ENCODE data around the gene TRABD2B. TPM values are rescaled to one million over a fixed set of nuclear protein-coding genes. Genes with fewer than 3 reads are reported as not detected.
A peak's percentile ranks its signal among the peaks of the same experiment; 100 is the strongest.

TRABD2B gene
- total RNA-seq, 1 experiment from 2014 or later = 2.0 TPM

DNA sequence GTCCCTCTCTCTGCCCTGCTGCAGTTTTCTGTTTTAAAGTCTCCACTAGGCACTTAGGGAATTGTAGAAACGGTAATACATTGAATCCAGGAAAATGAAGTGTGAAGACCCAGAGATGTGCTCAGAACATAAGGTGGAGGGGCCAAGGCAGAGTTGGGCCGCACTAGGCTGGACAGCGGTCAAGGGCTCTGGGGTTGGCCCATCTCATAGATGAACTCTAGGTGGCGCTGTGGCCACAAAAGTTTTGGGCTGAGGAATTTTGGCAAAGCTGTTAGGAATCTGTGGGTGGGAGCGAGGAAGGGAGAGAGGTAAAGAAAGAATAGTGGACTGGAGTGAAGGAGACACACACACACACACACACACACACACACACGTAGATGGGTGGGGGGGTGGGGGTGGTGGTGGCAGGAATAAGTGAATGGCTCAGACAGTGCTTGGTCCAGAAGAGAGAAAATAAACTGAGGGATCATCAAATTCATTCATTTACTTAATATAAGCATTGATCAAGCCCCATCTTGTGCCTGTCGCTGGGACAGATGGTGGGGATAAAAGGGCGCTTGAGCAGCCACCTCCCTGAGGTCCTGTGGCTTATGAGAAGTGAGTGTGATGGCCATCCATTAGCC lies 258.5 kb downstream of the TRABD2B start:
- DNase-seq = peak; percentile 80
- H3K4me3 ChIP-seq (ENCODE audit: insufficient read depth, low read depth, low read length) = no peak overlapping the region
- H3K36me3 ChIP-seq (replicated peaks; ENCODE audit: control insufficient read depth, insufficient read depth, low read length) = no peaks in the 10 kb centered on the region
- no peaks in the 10 kb centered on the region; the same call in 1 of the 2 replicates for H3K27me3 ChIP-seq (ENCODE audit: control insufficient read depth, insufficient read depth, low read length)

GRCh38 chr1:47732489-47732888 lies 264.7 kb downstream of the TRABD2B start:
- peaks cover 6% of the 10 kb centered on the region; the same call in 1 of the 2 replicates for H3K27me3 ChIP-seq (ENCODE audit: control insufficient read depth, insufficient read depth, low read length)

DNA sequence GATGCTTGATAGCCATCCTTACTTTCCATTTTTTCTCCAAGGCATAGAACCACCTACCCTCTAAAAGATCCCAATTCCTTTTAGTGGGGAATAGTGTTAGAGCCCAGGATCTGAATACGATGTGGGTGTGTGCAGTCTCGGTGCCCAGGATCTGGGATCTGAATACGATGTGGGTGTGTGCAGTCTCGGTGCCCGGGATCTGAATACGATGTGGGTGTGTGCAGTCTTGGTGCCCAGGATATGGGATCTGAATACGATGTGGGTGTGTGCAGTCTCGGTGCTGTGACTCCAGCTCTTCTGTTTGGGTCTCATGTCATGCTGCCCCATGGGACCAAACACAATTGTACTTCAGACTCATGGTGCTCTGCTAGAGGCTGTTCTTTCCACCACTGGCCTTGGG lies 265.5 kb downstream of the TRABD2B start:
- H3K4me3 ChIP-seq (ENCODE audit: insufficient read depth, low read depth, low read length) = no peak overlapping the region
- peaks cover 6% of the 10 kb centered on the region; the same call in 1 of the 2 replicates for H3K27me3 ChIP-seq (ENCODE audit: control insufficient read depth, insufficient read depth, low read length)
- no peak for DNase-seq
- H3K36me3 ChIP-seq (replicated peaks; ENCODE audit: control insufficient read depth, insufficient read depth, low read length) = no peaks in the 10 kb centered on the region

More at GRCh38 chr1:47732489-47732888, 264.7 kb downstream of the TRABD2B start:
- H3K4me3 ChIP-seq (ENCODE audit: insufficient read depth, low read depth, low read length) = no peak overlapping the region
- no peak for DNase-seq
- H3K36me3 ChIP-seq (replicated peaks; ENCODE audit: control insufficient read depth, insufficient read depth, low read length) = no peaks in the 10 kb centered on the region

- no peak for DNase-seq
- H3K27me3 ChIP-seq (ENCODE audit: control insufficient read depth, insufficient read depth, low read length) = peaks cover 21% of the 10 kb centered on the region
Measured at GRCh38 chr1:47729685-47730084, 267.5 kb downstream of the TRABD2B start.

GRCh38 chr1:47727697-47728085 lies 269.5 kb downstream of the TRABD2B start:
- H3K4me3 ChIP-seq (ENCODE audit: insufficient read depth, low read depth, low read length) = no peak overlapping the region
- H3K27me3 ChIP-seq (ENCODE audit: control insufficient read depth, insufficient read depth, low read length) = peaks cover 41% of the 10 kb centered on the region
- no peaks in the 10 kb centered on the region for H3K36me3 ChIP-seq (replicated peaks; ENCODE audit: control insufficient read depth, insufficient read depth, low read length)
- DNase-seq = no peak

More at GRCh38 chr1:47729685-47730084, 267.5 kb downstream of the TRABD2B start:
- H3K36me3 ChIP-seq (replicated peaks; ENCODE audit: control insufficient read depth, insufficient read depth, low read length) = no peaks in the 10 kb centered on the region
- H3K4me3 ChIP-seq (ENCODE audit: insufficient read depth, low read depth, low read length) = no peak overlapping the region

DNA sequence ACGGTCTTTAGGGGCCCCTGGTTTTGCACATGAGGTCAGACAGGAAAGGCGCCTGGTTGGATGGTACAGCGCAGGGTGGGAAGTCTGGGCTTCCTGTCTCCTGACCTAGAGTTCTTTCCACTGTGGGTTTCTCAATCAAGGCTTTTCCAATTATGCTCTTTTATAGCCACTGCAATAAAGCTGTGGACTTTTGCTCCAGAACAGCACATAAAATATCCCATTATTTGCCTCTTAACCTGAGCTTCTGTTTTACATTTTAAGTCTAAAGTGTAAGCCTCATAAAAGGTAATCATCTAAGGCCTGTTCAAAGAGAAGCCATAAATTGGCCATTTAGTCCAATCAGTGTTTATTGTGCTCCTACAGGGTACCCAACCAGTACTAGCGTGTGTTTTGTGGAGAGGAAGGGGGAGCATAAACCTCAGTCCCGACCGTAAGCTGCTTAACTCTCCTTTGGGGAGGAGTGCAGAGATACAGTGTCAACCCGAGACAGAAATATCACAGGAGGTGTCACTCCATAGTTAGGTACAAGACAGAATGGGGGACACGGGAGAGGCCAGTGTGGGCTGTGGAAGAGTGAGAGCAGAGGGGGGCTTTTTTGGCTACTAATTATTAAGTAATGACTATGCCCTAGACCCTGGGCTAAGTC lies 270.0 kb downstream of the TRABD2B start:
- H3K27me3 ChIP-seq (ENCODE audit: control insufficient read depth, insufficient read depth, low read length) = peaks cover 43% of the 10 kb centered on the region
- no peaks in the 10 kb centered on the region for H3K36me3 ChIP-seq (replicated peaks; ENCODE audit: control insufficient read depth, insufficient read depth, low read length)
- DNase-seq = no peak
- H3K4me3 ChIP-seq (ENCODE audit: insufficient read depth, low read depth, low read length) = no peak overlapping the region

DNA sequence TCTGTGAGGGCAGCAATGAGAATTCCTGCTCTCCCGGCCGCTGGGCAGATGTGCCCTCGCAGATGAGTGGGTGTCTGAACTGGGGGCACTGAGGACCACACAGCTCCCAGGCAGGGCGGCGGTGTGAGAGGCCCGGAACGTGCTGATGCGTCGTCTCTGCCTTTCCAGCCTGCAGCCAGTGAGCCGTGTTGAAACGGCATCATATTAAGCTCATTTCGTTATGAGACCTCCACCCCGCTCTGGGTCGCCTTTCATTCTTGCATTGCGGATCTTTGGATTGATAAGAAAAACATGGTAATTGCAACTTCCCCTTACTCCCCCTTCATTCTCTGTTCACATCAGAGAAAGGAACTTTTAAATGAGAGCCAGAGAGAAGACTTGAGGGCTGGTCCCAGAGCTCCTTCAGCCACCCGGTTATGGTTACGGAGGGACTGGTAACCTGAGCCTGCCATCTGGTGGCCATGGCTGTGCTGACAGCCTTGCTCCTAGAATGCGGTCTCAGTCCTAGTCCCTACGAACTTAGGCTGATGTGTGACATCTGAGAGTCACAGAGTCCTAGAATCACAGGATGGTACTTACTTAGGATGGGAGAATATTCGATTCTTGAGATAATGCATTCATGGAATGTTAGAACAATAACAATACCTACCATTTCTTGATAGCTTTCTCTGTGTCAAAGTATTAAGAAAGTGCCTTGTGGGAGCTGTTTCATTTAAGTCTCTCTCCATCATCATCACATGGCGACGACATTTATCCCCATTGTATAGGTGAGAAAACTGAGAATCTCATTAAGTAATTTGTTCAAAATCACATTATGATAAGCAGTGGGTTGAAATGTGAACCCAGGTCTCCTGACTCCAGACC lies 271.0 kb downstream of the TRABD2B start:
- H3K36me3 ChIP-seq (replicated peaks; ENCODE audit: control insufficient read depth, insufficient read depth, low read length) = no peaks in the 10 kb centered on the region
- no peak overlapping the region for H3K4me3 ChIP-seq (ENCODE audit: insufficient read depth, low read depth, low read length)
- DNase-seq = peak; percentile 91
- H3K27me3 ChIP-seq (ENCODE audit: control insufficient read depth, insufficient read depth, low read length) = peaks cover 44% of the 10 kb centered on the region

DNA sequence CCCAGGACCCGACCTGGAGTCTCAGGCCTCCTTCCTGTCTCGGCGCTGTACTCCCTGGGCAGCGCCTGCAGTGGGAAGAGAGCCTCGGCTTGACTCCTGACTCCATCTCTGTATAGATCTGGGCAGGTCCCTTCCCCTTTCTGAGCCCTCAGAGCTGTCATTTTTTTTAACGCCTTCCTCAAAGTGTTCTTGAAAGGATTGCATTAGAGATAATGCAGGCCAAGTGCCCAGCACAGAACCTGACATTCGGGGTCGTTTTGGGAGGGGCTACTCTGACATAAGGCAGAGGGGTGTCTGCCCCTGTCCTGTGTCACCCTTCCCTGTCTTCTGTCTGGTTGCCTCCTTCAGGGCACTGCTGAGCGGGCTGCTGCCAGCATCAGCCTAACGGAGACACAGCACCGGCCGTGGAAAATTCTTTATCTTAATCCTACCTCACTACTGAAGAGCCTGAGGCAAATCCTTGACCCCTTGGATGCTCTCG lies 271.6 kb downstream of the TRABD2B start:
- DNase-seq = peak; percentile 55
- Histone ChIP-seq H3K27me3 (ENCODE audit: control insufficient read depth, insufficient read depth, low read length) (peaks cover 48% of the 10 kb centered on the region), H3K36me3 (replicated peaks; ENCODE audit: control insufficient read depth, insufficient read depth, low read length) (no peaks in the 10 kb centered on the region), H3K4me3 (ENCODE audit: insufficient read depth, low read depth, low read length) (peak overlapping the region; percentile 28; the same call in 1 of the 2 replicates)

DNA sequence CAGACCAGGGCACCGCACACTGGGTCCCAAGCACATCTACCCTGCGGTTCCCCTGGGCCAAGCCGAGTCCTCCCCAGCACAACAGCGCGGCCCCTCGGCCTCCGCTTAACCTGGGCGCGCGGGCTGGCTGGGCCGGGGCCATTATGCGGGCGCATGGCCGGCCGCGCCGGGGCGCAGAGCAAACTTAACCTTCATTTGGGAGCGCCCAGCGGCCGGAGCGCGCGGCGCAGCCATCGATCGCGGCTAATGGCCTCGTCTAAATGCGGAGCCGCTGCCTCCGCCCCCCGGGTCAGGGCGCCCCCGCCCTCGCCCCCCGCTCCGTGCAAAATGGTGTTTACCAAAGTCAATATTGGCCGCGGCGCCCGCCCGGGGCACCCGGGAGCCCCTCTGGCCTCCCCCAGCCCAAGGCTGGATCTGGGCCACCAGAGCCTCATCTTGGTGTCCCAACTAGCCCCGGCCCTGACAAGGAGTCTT lies 272.1 kb downstream of the TRABD2B start:
- DNase-seq = peak; percentile 93
- H3K4me3 ChIP-seq (ENCODE audit: insufficient read depth, low read depth, low read length) = peak overlapping the region; percentile 28
- no peaks in the 10 kb centered on the region for H3K36me3 ChIP-seq (replicated peaks; ENCODE audit: control insufficient read depth, insufficient read depth, low read length)
- peaks cover 48% of the 10 kb centered on the region for H3K27me3 ChIP-seq (ENCODE audit: control insufficient read depth, insufficient read depth, low read length)

- H3K4me3 ChIP-seq (ENCODE audit: insufficient read depth, low read depth, low read length) = peak overlapping the region; percentile 28
- peak; percentile 49 for DNase-seq
- no peaks in the 10 kb centered on the region for H3K36me3 ChIP-seq (replicated peaks; ENCODE audit: control insufficient read depth, insufficient read depth, low read length)
- H3K27me3 ChIP-seq (ENCODE audit: control insufficient read depth, insufficient read depth, low read length) = peaks cover 49% of the 10 kb centered on the region
Measured at GRCh38 chr1:47724432-47724999, 272.7 kb downstream of the TRABD2B start.

DNA sequence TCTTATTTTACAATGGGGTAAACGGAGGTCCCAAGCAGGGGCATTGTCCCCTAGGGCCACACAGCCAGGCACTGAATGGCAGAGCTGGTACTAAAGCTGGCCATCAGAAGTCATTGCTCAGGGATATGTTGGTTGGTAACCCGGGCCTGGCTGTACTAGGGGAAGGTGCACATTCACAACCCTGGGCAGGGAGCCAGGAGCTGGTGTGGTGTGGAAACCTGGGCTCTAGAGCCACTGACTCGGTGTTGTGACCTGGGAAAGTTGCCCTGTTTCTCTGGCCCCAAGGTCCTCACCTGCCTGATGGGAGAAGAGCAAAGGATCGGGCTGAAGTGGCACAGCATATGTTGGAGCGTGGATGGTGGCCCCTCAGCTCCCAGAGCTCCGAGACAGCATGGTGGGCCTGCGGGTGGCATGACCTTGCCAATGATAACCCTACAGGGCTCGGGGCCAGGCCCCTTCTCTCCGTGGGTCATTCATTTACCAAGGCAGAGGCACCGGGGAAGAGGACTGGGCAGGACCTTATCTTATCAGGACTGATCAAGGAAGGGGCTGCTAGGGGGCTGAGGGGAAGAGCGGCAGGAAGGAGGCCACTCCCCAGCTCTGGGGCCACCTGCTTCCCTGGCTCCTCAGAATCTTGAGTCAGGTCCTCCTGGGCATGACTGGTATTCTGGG lies 274.1 kb downstream of the TRABD2B start:
- Histone ChIP-seq H3K4me3 (ENCODE audit: insufficient read depth, low read depth, low read length) (no peak overlapping the region), H3K27me3 (ENCODE audit: control insufficient read depth, insufficient read depth, low read length) (peaks cover 51% of the 10 kb centered on the region), H3K36me3 (replicated peaks; ENCODE audit: control insufficient read depth, insufficient read depth, low read length) (no peaks in the 10 kb centered on the region)
- no peak for DNase-seq

- peaks cover 50% of the 10 kb centered on the region for H3K27me3 ChIP-seq (ENCODE audit: control insufficient read depth, insufficient read depth, low read length)
- no peak for DNase-seq
- H3K36me3 ChIP-seq (replicated peaks; ENCODE audit: control insufficient read depth, insufficient read depth, low read length) = no peaks in the 10 kb centered on the region
- no peak overlapping the region for H3K4me3 ChIP-seq (ENCODE audit: insufficient read depth, low read depth, low read length)
Measured at GRCh38 chr1:47722101-47722500, 275.1 kb downstream of the TRABD2B start.

GRCh38 chr1:47720111-47720510 lies 277.1 kb downstream of the TRABD2B start:
- no peak overlapping the region for H3K4me3 ChIP-seq (ENCODE audit: insufficient read depth, low read depth, low read length)
- DNase-seq = peak; percentile 31
- H3K27me3 ChIP-seq (ENCODE audit: control insufficient read depth, insufficient read depth, low read length) = peaks cover 44% of the 10 kb centered on the region

GRCh38 chr1:47717341-47717740 lies 279.8 kb downstream of the TRABD2B start:
- H3K4me3 ChIP-seq (ENCODE audit: insufficient read depth, low read depth, low read length) = no peak overlapping the region
- H3K27me3 ChIP-seq (ENCODE audit: control insufficient read depth, insufficient read depth, low read length) = peaks cover 27% of the 10 kb centered on the region
- no peaks in the 10 kb centered on the region for H3K36me3 ChIP-seq (replicated peaks; ENCODE audit: control insufficient read depth, insufficient read depth, low read length)
- DNase-seq = no peak

More at GRCh38 chr1:47720111-47720510, 277.1 kb downstream of the TRABD2B start:
- H3K36me3 ChIP-seq (replicated peaks; ENCODE audit: control insufficient read depth, insufficient read depth, low read length) = no peaks in the 10 kb centered on the region

Data from H7 (cell line).